Amygdala (tissue), 56 donors: ENCODE measurements around the gene CDC42BPB.
"Not testable (repeated sequence)": the region's sequence is repeated elsewhere in the genome, so short reads cannot be mapped to it uniquely, and the experiment has no call there.

ENCODE experiments used
- DNase-seq, 56 donors: peaks; one replicate each; lab custom pipeline; 2025; lab: John Stamatoyannopoulos, UW

The CDC42BPB gene

DNA sequence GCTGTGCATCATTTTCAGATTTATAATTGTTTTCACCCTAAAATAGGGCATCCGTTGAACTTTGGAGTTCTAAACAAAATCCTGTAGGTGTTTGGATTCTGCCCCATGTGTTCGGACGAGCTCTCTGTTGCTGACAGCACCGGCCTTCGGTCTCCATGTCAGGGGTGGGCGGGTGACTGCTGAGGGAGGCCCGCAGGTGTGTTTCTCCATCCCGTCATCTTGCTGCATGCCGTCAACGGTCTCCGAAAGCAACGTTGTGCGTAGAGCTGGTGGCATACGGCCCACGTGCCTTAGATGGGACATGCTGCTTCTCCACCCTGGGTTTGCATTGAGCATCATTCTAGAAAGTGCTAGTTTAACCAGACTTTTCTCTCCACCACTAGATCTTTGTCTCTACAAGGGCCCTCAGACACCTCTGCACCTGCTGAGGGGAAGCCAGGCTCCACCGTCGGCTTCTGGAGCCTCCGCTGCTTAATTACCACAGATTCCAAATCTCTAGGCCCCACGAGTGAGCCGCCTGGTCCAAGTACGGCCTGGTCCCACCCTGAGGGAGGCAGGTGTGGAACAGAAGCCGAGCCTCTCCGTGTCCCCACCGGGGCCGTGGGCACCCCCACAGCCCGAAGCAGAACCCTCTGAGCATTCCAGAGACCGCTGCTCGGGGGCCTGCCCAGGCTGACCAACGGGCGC, 150.6 kb downstream of the CDC42BPB start:
- no peak for DNase-seq

GRCh38 chr14:102905116-102906108, 151.9 kb downstream of the CDC42BPB start:
- DNase-seq = no peak

- no peak for DNase-seq
Measured at GRCh38 chr14:102903889-102904512, 153.3 kb downstream of the CDC42BPB start.

DNA sequence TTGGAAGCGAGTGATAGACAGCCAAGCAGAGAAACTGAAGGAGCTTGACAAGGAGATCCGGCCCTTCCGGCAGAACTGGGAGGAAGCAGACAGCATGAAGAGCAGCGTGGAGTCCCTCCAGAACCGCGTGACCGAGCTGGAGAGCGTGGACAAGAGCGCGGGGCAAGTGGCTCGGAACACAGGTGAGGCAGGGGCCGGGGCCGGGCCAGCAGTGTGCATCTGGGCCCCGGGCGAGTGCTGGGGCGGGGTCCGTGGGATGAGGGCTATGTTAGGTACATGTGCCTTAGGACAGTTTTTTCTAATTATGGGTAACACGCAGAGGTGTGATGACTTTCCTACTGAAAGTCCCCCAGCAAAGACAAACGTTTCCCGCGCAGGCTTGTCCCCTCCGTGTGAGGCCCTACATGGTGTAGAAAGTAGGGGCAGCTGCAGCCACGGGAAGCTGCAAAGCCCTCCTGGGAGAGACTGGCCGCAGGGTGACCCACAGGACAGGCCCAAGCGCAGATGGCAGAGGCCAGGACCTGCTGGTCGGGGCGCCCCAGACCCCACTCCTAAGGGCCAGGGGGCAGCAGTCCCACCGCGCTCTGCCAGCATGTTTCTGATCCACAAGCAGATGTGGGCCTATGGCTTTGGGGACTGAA, 154.0 kb downstream of the CDC42BPB start:
- no peak for DNase-seq

DNA sequence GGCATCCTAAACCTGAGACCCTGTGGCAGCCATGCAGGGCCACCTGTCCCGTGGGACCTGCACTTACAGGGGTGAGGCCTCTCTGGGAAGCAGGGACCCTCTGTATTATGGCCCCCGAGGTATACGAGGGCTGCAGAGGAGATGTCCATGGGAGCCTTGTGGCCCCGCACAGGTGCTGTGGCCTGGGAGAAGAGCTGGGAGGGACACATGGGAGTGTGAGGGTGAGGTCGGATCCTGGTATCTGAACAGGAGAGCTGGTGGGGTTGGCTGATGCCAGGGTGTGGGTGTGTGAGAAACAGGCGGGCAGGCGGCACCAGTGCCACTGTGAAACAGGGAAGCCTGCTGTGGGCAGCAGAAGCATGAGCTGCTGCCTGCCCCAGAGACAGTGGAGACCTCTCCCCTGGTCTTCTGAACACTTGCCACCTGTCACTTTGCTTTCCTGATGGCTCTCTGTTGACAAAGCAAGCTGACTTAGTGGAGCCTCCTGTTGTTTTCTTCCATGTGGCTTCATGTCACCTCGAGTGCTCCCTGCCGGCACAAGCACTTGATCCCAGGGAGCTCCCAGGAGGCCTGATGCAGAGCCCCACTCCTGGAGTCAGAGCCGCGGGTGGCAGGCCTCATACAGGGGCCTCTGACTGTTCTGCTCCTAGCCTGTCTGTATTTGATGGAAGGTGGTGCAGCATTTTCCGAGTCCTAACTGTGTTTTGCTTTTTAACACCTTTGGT, 154.7 kb downstream of the CDC42BPB start:
- no peak for DNase-seq

- no peak for DNase-seq
Measured at GRCh38 chr14:102902086-102902485, 155.3 kb downstream of the CDC42BPB start.

DNA sequence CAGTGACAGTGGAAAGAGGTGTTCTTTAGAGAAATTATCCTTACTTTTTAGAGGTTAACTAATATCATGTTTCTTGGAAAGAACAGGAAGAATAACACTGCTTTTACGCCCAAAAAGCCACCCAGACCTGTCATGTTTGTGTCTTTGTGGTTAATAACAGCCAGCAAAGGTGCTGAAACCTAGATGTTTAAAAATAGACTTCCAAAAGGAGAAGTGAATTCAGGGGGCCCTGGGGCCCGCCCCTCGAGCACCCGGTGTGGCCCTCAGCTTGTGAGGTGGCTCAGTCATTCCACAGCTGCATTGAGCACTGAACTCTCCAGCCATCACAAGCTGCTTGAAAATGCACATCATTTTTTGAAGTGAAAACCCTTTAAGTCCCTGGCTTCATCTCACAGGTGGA, 155.7 kb downstream of the CDC42BPB start:
- DNase-seq = no peak

DNA sequence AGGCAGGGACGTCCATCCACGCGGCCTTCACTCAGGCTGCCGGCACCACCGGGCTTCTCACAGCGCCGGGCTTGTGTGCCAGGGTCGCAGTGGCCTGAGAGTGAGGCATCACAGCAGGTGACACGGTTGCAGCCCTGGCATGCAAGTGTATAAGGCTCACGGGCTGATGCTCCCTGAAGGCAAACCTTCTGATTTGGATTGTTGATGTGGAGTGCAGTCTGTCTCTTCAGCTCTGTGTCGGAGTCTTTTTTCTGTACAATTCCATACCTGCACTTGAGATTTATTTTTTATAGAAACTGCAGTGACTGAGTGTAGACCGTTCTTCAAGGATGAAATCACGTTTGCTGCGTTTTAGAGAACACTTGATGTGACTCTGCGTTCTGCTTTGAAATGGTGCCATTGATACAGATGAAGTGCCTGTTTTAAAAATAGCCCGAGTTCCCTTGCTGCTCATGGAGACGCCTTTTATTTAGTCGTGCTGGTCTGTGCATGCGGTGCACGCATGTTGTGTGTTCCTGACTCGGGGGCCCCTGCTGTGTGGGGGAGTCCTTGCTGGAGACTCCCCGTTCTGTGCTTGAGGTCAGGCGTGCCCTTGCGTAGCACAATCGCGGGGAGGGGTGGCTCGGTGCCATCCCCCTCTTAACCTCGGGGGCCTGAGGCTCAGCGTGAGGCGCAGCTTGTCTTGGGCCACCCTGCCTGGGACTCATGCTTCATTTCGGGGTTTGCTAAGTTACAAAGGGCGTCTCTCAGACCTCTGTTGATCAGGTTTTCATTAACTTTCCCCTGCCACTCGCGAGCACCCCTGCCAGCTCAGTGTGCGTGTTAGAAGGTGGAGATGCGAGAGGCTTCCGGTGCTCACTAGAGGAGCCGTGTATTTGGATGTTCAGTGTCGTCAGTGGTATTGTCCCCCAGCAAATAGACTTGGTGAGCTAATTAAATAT, 156.4 kb downstream of the CDC42BPB start:
- DNase-seq = no peak

DNA sequence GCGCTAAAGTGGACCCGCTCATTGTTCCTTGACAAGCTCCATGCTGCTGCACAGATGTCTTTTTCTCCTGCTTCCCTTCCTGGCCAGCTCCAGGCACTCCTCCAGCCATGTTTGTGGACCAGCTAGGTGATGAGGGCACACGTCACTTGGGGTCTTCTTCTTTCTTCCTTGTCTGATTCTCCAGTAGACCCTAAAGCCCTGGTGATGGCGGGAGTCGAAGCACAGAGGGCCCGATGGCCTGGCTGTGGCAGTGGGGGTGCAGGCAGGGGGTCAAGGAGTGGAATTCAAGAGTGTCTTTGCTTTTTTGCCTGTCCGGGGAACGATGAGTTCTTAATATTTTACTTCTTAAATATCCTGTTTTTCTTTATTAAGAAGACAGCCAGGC, 157.8 kb downstream of the CDC42BPB start:
- no peak for DNase-seq

- no peak for DNase-seq
Measured at GRCh38 chr14:102898776-102899515, 158.4 kb downstream of the CDC42BPB start.

DNA sequence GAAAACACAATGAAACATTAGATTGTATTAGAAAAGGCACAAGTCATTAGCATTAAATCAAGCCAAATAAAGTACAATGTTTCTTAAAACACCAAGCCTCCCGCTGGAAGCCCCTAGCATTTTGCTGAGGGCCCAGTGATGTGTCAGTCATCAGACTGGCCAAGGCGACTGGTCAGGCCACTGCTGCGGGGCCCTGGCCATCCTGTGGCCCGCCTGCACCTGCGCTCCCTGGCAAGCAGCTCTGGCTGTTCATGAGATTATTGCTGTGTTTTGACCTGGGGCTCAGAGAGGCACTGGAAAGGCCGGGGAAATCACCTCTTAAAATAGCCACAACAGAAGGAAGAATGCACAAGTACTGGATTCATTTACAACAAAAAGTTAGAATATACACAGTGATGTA, 159.1 kb downstream of the CDC42BPB start:
- DNase-seq = no peak

GRCh38 chr14:102897299-102898027, 159.9 kb downstream of the CDC42BPB start:
- no peak for DNase-seq

- DNase-seq = not testable (repeated sequence)
Measured at GRCh38 chr14:102896735-102897134, 160.6 kb downstream of the CDC42BPB start.

DNA sequence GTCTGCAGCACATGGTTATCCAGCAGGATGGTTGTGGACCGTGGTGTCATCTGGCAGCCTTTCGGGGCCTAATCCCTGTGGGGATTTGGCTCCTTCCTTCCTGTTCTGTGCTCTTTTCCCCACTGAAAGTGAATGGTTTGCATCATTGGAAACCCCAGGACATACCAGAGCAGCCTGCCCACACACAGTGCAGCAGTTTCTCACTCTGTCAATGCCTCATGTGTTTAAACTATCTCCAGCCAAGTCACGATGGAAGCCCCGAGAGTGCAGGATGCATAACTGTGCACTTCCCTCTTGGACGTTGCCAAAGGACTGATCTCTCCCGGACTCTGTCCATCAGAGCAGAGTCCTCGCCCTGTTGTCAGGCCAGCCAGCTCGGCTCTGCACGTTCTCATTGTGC, 163.9 kb downstream of the CDC42BPB start:
- DNase-seq = peak in 1 of 56 donors; percentile 15

DNA sequence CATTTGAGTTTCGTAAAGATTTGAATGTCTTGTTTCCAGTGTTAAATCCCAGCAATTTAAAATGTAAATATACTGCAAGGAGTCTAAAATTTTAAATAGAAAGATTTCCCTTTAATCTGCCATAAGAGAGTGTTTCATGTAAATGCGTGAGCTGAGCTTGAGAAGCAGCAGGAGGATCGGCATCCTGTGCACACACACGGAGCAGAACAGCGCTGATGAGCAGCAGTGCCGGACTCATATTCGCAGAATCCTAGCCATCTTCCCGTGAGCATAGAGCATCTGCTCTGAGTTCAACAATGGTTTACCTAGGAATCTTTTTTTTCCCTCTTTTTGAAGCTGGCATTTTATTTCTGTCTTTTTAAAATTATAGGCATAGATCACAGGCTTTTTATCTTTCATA, 164.7 kb downstream of the CDC42BPB start:
- peak in 1 of 56 donors; percentile 10 for DNase-seq

- no peak for DNase-seq
Measured at GRCh38 chr14:102891556-102891955, 165.8 kb downstream of the CDC42BPB start.

DNA sequence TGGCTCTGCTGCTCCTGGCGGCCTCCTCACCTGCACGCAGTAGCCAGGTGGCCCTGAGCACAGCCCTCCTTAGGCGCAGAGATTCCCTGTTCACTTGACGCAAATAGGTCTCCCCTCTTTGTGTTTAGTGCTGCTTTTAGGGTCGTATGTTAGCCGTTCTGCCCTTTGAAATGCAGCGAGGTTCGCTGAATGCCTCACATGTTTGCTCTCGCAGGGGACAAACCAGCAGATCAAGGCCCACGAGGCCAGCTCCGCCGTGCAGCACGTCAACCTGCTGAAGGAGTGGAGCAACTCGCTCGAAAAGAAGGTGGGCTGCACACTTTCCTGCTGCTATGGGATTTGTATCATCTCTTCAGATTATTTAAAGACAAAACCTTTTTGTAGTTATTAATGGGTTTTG, 166.2 kb downstream of the CDC42BPB start:
- no peak for DNase-seq

DNA sequence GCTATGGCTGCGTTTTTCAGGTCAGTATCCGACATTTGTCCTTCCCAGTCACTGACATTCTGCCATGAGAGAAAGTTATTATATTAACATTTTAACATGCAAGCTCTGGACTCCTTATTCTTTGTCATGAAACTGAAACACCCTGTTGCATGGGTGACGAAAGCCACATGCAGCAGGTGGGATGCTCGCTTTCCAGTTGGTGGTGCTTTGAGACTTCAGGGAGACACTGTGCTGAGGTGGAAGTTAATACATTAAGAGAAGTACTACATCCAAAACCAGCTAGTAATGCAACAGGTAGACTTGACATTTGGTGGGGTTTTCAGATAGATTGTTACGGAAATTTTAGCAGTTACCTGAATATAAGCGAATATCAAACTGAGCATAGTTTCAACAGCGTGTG, 167.7 kb downstream of the CDC42BPB start:
- DNase-seq = no peak
